Endodermal cell (in vitro differentiated cells): ENCODE measurements around the gene FAM237B. TPM values are rescaled to one million over a fixed set of nuclear protein-coding genes. Genes with fewer than 3 reads are reported as not detected.
"Not testable (repeated sequence)": the region's sequence is repeated elsewhere in the genome, so short reads cannot be mapped to it uniquely, and the experiment has no call there.

Experiments
- DNase-seq: peaks from one replicate; pipeline ENCODE4 v3.0.0-alpha.2; 2017
- H3K27ac ChIP-seq: 2 replicates; pipeline ENCODE4 v1.5.1; 2013; ENCODE audit warnings: mild to moderate bottlenecking, low read depth, low read length, moderate library complexity
- H3K27me3 ChIP-seq: 2 replicates; pipeline ENCODE4 v1.6.1; 2013; ENCODE audit warnings: mild to moderate bottlenecking, low read length, moderate library complexity; ENCODE audit not compliant: insufficient read depth, control insufficient read depth, poor library complexity, severe bottlenecking
- H3K36me3 ChIP-seq: 2 replicates; pipeline ENCODE4 v1.7.0; 2013; ENCODE audit warnings: mild to moderate bottlenecking, low read length, moderate library complexity; ENCODE audit not compliant: control insufficient read depth, insufficient read depth
- H3K4me1 ChIP-seq: one replicate; pipeline ENCODE4 v1.7.0; 2013; ENCODE audit warnings: low read length; ENCODE audit not compliant: control insufficient read depth, insufficient read depth
- H3K4me3 ChIP-seq: 2 replicates; pipeline ENCODE4 v1.5.1; 2013; ENCODE audit warnings: mild to moderate bottlenecking, low read length, moderate library complexity
- H3K9ac ChIP-seq: 2 replicates; pipeline ENCODE4 v1.6.1; 2013; ENCODE audit warnings: mild to moderate bottlenecking, low read length, moderate library complexity; ENCODE audit not compliant: poor library complexity, severe bottlenecking; ENCODE audit errors: extremely low read depth
- H3K9me3 ChIP-seq: 2 replicates; pipeline ENCODE4 v1.6.1; 2013; ENCODE audit warnings: mild to moderate bottlenecking, low read length, moderate library complexity; ENCODE audit not compliant: control insufficient read depth
- H3K27ac Mint-ChIP-seq: 2 replicates; pipeline ENCODE4 v1.8.0; 2020; ENCODE audit warnings: mixed read lengths
- H3K27me3 Mint-ChIP-seq: 2 replicates; pipeline ENCODE4 v1.8.0; 2021; ENCODE audit warnings: mild to moderate bottlenecking, mixed read lengths; ENCODE audit not compliant: insufficient read depth
- H3K36me3 Mint-ChIP-seq: 2 replicates; pipeline ENCODE4 v1.8.0; 2020; ENCODE audit warnings: low read depth, mixed read lengths
- H3K4me1 Mint-ChIP-seq: 2 replicates; pipeline ENCODE4 v1.8.0; 2020; ENCODE audit warnings: mixed read lengths
- H3K4me3 Mint-ChIP-seq: 2 replicates; pipeline ENCODE4 v1.8.0; 2020; ENCODE audit warnings: mild to moderate bottlenecking, moderate library complexity, mixed read lengths
- H3K9me3 Mint-ChIP-seq: 2 replicates; pipeline ENCODE4 v1.8.0; 2020; ENCODE audit warnings: mild to moderate bottlenecking, mixed read lengths
- WGBS, 2 experiments: methylation state at CpG; one replicate each; pipeline versions ENCODE4 v1.1.5 to v1.1.7; 2013; ENCODE audit warnings: missing lambda C conversion rate in 2 of 2, mixed read lengths in 1 of 2; ENCODE audit not compliant: insufficient coverage in 1 of 2, insufficient read length in 1 of 2; 5-methylcytosine and 5-hydroxymethylcytosine counted together
- long read RNA-seq, 4 experiments: library from polyadenylated mRNA in 2 of 4; library from RNA in 1 of 4; library from capped mRNA in 1 of 4; stranded (forward) in 3 of 4; unstranded in 1 of 4; transcript quantifications; one replicate each; pipeline ENCODE4 v2.0.0, GENCODE V29; 2020 to 2021; ENCODE audit warnings: inconsistent platforms in 1 of 4
- polyA plus RNA-seq, 2 experiments: library from polyadenylated mRNA; stranded (reverse); fragments of 50-300 nt; gene quantifications; one replicate each; pipeline ENCODE4 v1.2.3, GENCODE V29; 2013
- total RNA-seq, 2 donors: library from RNA; stranded (reverse); fragmentation: NEBNext Ultra II Directional in 1 of 2; extraction: Animal tissue kit (Norgen Biotek cat#: 25700) in 1 of 2; gene quantifications; 2 replicates in 1 of 2; 3 replicates in 1 of 2; pipeline ENCODE4 v1.2.1, GENCODE V29; 2021
- TF ChIP-seq, protein P1 (sequence below): fragments of 200-600 bp; sonication (generic); conservative IDR thresholded peaks from 2 replicates; pipeline ENCODE4 v1.5.0; 2021; ENCODE audit warnings: antibody characterized with exemption, mild to moderate bottlenecking

The FAM237B gene
- not detected for total RNA-seq
- polyA plus RNA-seq (2013, experiment 1 of 2) = not detected
- polyA plus RNA-seq (2013, experiment 2 of 2) = not detected
- long read RNA-seq, experiment 1 = 0 reads
- long read RNA-seq, experiment 2 = 0 reads
- long read RNA-seq, experiment 3 = 0 reads
- long read RNA-seq, experiment 4 = 0 reads

DNA sequence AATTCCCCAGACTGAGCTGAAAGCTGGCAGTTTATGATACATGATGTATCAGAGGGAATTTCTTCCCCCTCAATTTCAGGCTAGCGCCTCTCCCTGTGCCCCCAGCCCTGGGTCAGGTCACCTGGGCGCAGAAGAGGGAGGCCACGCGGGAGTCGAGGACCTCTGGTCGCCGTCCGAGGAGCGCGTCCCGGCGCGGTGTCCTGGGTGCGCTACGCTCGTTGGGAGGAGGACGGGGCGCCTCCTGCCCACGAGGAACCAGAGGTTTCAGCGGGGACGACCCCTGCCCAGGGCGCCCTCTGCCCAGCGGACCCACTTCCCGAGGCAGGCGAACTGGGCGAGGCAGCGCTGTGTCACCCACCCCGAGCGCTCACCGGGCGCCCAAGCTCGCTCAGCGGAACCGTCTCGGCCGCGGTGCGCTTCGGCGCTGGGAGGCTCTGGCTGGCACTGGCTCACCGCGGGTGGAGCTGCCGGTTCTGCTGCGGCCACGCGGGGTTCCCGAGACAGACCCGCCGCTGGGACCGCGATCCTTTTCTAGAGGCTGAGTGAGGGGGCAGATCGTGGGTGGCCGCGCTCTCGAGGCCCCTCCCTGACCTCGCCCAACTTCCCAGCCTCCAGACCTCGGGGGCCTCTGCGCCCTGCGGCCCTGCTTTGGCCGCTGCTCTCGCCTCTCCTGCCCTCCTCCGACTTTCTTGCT is at the start of gene FAM237B:
TSS of gene FAM237B (minus strand) at position 504 of the 694 bp plus-strand sequence. CDS start 1,556 bp downstream, outside the sequence.
- H3K27ac ChIP-seq = no peak within 1 kb of the TSS
- no peaks in the 10 kb centered on the region for H3K9me3 ChIP-seq
- H3K9ac ChIP-seq = no peak within 1 kb of the TSS
- Mint-ChIP-seq H3K36me3 (no peaks in the 10 kb centered on the region), H3K27ac (no peak within 1 kb of the TSS), H3K9me3 (no peaks in the 10 kb centered on the region), H3K4me3 (peak within 1 kb of the TSS; percentile 43), H3K27me3 (peaks cover 72% of the 10 kb centered on the region), H3K4me1 (peaks cover 4% of the 10 kb centered on the region)
- 4% methylated on average over 14 to 62 of the region's 62 CpGs for WGBS, 2 experiments
- no peaks in the 10 kb centered on the region for H3K4me1 ChIP-seq
- DNase-seq = peak; percentile 77
- H3K4me3 ChIP-seq = peak within 1 kb of the TSS; percentile 72
- no peaks in the 10 kb centered on the region for H3K36me3 ChIP-seq
- TF ChIP-seq, protein P1, sequence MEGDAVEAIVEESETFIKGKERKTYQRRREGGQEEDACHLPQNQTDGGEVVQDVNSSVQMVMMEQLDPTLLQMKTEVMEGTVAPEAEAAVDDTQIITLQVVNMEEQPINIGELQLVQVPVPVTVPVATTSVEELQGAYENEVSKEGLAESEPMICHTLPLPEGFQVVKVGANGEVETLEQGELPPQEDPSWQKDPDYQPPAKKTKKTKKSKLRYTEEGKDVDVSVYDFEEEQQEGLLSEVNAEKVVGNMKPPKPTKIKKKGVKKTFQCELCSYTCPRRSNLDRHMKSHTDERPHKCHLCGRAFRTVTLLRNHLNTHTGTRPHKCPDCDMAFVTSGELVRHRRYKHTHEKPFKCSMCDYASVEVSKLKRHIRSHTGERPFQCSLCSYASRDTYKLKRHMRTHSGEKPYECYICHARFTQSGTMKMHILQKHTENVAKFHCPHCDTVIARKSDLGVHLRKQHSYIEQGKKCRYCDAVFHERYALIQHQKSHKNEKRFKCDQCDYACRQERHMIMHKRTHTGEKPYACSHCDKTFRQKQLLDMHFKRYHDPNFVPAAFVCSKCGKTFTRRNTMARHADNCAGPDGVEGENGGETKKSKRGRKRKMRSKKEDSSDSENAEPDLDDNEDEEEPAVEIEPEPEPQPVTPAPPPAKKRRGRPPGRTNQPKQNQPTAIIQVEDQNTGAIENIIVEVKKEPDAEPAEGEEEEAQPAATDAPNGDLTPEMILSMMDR = no peak
- peaks cover 75% of the 10 kb centered on the region for H3K27me3 ChIP-seq

DNA sequence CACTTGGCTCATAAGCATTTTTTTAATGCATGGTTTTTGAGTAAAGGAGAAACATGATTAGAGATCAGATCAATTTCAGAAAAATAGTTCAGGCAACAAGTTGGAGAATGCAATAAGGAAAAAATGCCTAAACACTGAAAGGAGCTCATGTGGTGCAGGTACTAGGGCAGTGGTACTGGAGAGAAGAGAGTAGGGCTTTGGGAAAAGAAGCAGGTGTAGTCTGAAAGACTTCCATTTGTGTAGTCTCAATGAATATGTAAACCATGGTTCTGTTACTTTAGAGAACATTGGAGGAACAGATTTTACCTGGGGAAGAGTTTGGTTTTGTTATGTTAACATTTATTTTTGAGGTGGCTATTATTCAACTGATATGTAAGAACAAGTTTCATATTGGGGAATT is 30.9 kb upstream of the FAM237B start:
- H3K4me3 Mint-ChIP-seq = no peak overlapping the region
- no peak overlapping the region for H3K27ac Mint-ChIP-seq
- Histone ChIP-seq H3K4me3 (no peak overlapping the region), H3K9ac (no peak overlapping the region), H3K27ac (no peak overlapping the region), H3K9me3 (peaks cover 10% of the 10 kb centered on the region), H3K4me1 (no peaks in the 10 kb centered on the region), H3K36me3 (peaks cover 40% of the 10 kb centered on the region), H3K27me3 (no peaks in the 10 kb centered on the region)
- H3K9me3 Mint-ChIP-seq = no peaks in the 10 kb centered on the region
- TF ChIP-seq, protein P1 = no peak
- peaks cover 10% of the 10 kb centered on the region for H3K4me1 Mint-ChIP-seq
- no peak for DNase-seq
- H3K27me3 Mint-ChIP-seq = no peaks in the 10 kb centered on the region
- peaks cover 23% of the 10 kb centered on the region for H3K36me3 Mint-ChIP-seq

DNA sequence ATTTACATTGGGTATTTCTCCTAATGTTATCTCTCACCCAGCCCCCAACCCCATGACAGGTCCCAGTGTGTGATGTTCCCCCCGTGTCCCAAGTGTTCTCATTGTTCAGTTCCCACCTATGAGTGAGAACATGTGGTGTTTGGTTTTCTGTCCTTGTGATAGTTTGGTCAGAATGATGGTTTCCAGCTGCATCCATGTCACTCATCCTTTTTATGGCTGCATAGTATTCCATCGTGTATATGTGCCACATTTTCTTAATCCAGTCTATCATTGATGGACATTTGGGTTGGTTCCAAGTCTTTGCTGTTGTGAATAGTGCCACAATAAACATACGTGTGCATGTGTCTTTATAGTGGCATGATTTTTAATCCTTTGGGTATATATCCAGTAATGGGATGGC is 28.9 kb upstream of the FAM237B start:
- DNase-seq, H3K27me3 ChIP-seq, H3K27me3 Mint-ChIP-seq, H3K36me3 Mint-ChIP-seq, H3K9me3 Mint-ChIP-seq, H3K9ac ChIP-seq, H3K4me3 ChIP-seq, H3K9me3 ChIP-seq, H3K27ac ChIP-seq, H3K4me3 Mint-ChIP-seq, H3K4me1 ChIP-seq, H3K27ac Mint-ChIP-seq: not testable (repeated sequence)
- H3K4me1 Mint-ChIP-seq = peaks cover 13% of the 10 kb centered on the region
- 93 to 100% methylated on average over 1 to 3 of the region's 3 CpGs for WGBS, 2 experiments
- peaks cover 21% of the 10 kb centered on the region for H3K36me3 ChIP-seq
